Fibroblast of lung (primary cell): ENCODE measurements around the gene COL19A1. TPM values are rescaled to one million over a fixed set of nuclear protein-coding genes. Genes with fewer than 3 reads are reported as not detected.

Experiments
- DNase-seq, 2 donors: peaks; one replicate each; pipeline versions ENCODE4 v3.0.0 to v3.0.0-alpha.2; 2010; ENCODE audit warnings: low read depth in 2 of 2
- H2AFZ ChIP-seq: 2 replicates; pipeline ENCODE4 v1.5.1; 2012; ENCODE audit warnings: low read length, control low read depth, inconsistent platforms
- H3K27ac ChIP-seq: 2 replicates; pipeline ENCODE4 v1.5.1; 2011; ENCODE audit warnings: low read length, control low read depth; ENCODE audit not compliant: insufficient read depth
- H3K27me3 ChIP-seq: 2 replicates; pipeline ENCODE4 v1.5.1; 2011; ENCODE audit warnings: mild to moderate bottlenecking, low read length; ENCODE audit not compliant: control insufficient read depth, insufficient read depth
- H3K36me3 ChIP-seq: 2 replicates; pipeline ENCODE4 v1.5.1; 2011; ENCODE audit warnings: low read length; ENCODE audit not compliant: control insufficient read depth, insufficient read depth
- H3K4me1 ChIP-seq: 2 replicates; pipeline ENCODE4 v1.5.1; 2011; ENCODE audit warnings: low read length; ENCODE audit not compliant: control insufficient read depth, insufficient read depth; ENCODE audit errors: extremely low read depth
- H3K4me2 ChIP-seq: 2 replicates; pipeline ENCODE4 v1.5.1; 2011; ENCODE audit warnings: low read length, control low read depth; ENCODE audit not compliant: insufficient read depth; ENCODE audit errors: extremely low read depth
- H3K4me3 ChIP-seq, 4 experiments: fragments of 200-600 bp in 1 of 4; sonication (generic) in 1 of 4; replicated peaks in 1 of 4; 2 replicates each; pipeline ENCODE4 v1.5.1; 2011 to 2016; ENCODE audit warnings: low read length in 4 of 4, low read depth in 3 of 4, mild to moderate bottlenecking in 3 of 4, control low read depth in 2 of 4, inconsistent platforms in 1 of 4, mixed read lengths in 1 of 4; ENCODE audit not compliant: insufficient read depth in 1 of 4; ENCODE audit errors: control extremely low read depth in 1 of 4
- H3K79me2 ChIP-seq: 2 replicates; pipeline ENCODE4 v1.5.1; 2012; ENCODE audit warnings: mild to moderate bottlenecking, low read length, inconsistent platforms; ENCODE audit not compliant: control insufficient read depth, insufficient read depth
- H3K9ac ChIP-seq: 2 replicates; pipeline ENCODE4 v1.5.1; 2011; ENCODE audit warnings: mild to moderate bottlenecking, low read length, control low read depth; ENCODE audit not compliant: insufficient read depth
- H3K9me3 ChIP-seq: 2 replicates; pipeline ENCODE4 v1.5.1; 2012; ENCODE audit warnings: low read depth, low read length; ENCODE audit not compliant: control insufficient read depth, insufficient read depth
- H4K20me1 ChIP-seq: 2 replicates; pipeline ENCODE4 v1.5.1; 2011; ENCODE audit warnings: low read length; ENCODE audit not compliant: control insufficient read depth, insufficient read depth; ENCODE audit errors: extremely low read depth
- CTCF ChIP-seq, 2 donors: IDR thresholded peaks in 1 of 2; conservative IDR thresholded peaks in 1 of 2; 1 replicate in 1 of 2; 2 replicates in 1 of 2; pipeline ENCODE4 v1.5.1; 2011 to 2012; ENCODE audit warnings: low read length in 2 of 2, control low read depth in 1 of 2, inconsistent platforms in 1 of 2, low read depth in 1 of 2, mild to moderate bottlenecking in 1 of 2
- EZH2 ChIP-seq: IDR thresholded peaks from 2 replicates; pipeline ENCODE4 v1.5.1; 2012; ENCODE audit warnings: low read length, control low read depth, mild to moderate bottlenecking; ENCODE audit errors: missing control alignments
- polyA plus RNA-seq, 2 donors: library from polyadenylated mRNA; depleted of rRNA in 1 of 2; stranded (reverse) in 1 of 2; unstranded in 1 of 2; fragments of >200 nt; gene quantifications; 2 replicates each; pipeline ENCODE4 v1.2.1, GENCODE V29; 2011 to 2012; ENCODE audit warnings: missing spikeins in 1 of 2
- total RNA-seq: library from RNA; depleted of rRNA; stranded (reverse); fragments of >200 nt; gene quantifications from 2 replicates; pipeline ENCODE4 v1.2.1, GENCODE V29; 2014

The COL19A1 gene
- total and polyA plus RNA-seq, 2 donors (not counting 1 experiment from before 2014, with no cell fraction given): 0.01 TPM; not detected in 1

GRCh38 chr6:70163795-70164194 is 297.4 kb downstream of the COL19A1 start:
- no peak for DNase-seq

GRCh38 chr6:70164556-70164955 is 298.2 kb downstream of the COL19A1 start:
- no peak overlapping the region for H3K4me2 ChIP-seq
- H2AFZ ChIP-seq: no peak overlapping the region
- no peaks in the 10 kb centered on the region for H3K9me3 ChIP-seq
- H3K27me3 ChIP-seq: no peaks in the 10 kb centered on the region
- no peaks in the 10 kb centered on the region for H4K20me1 ChIP-seq
- no peak overlapping the region for H3K4me3 ChIP-seq
- no peak for DNase-seq
- TF ChIP-seq EZH2: no peak
- no peak for TF ChIP-seq CTCF (conservative IDR thresholded peaks at IDR 0.05 in 1 of 2, IDR thresholded peaks at IDR 0.05 in 1 of 2; ENCODE audit: low read depth in 1 of 2, low read length in 2 of 2)
- H3K79me2 ChIP-seq: no peaks in the 10 kb centered on the region
- no peaks in the 10 kb centered on the region for H3K36me3 ChIP-seq
- H3K27ac ChIP-seq: no peak overlapping the region
- no peak overlapping the region for H3K9ac ChIP-seq
- H3K4me1 ChIP-seq: no peaks in the 10 kb centered on the region

More at GRCh38 chr6:70163795-70164194, 297.4 kb downstream of the COL19A1 start:
- Histone ChIP-seq H3K27ac (no peak overlapping the region), H3K27me3 (no peaks in the 10 kb centered on the region), H3K4me3 (no peak overlapping the region), H4K20me1 (no peaks in the 10 kb centered on the region), H3K36me3 (no peaks in the 10 kb centered on the region), H2AFZ (no peak overlapping the region), H3K9ac (no peak overlapping the region), H3K4me2 (no peak overlapping the region), H3K79me2 (no peaks in the 10 kb centered on the region), H3K4me1 (no peaks in the 10 kb centered on the region), H3K9me3 (no peaks in the 10 kb centered on the region)
- TF ChIP-seq EZH2 (no peak), CTCF (conservative IDR thresholded peaks at IDR 0.05 in 1 of 2, IDR thresholded peaks at IDR 0.05 in 1 of 2; ENCODE audit: low read depth in 1 of 2, low read length in 2 of 2) (no peak)

GRCh38 chr6:70166088-70166958 is 300.0 kb downstream of the COL19A1 start:
- Histone ChIP-seq H3K4me3 (peak overlapping the region in 2 of 4 experiments; percentile 11 to 51), H4K20me1 (no peaks in the 10 kb centered on the region), H3K9me3 (no peaks in the 10 kb centered on the region), H3K36me3 (no peaks in the 10 kb centered on the region), H2AFZ (peak overlapping the region; percentile 28), H3K79me2 (no peaks in the 10 kb centered on the region), H3K9ac (no peak overlapping the region), H3K27ac (no peak overlapping the region), H3K27me3 (no peaks in the 10 kb centered on the region), H3K4me2 (no peak overlapping the region), H3K4me1 (no peaks in the 10 kb centered on the region)
- TF ChIP-seq EZH2 (no peak), CTCF (conservative IDR thresholded peaks at IDR 0.05 in 1 of 2, IDR thresholded peaks at IDR 0.05 in 1 of 2; ENCODE audit: low read depth in 1 of 2, low read length in 2 of 2) (peak; percentile 70 to 89)
- peak; percentile 17 to 46 for DNase-seq
